Stimulated activated CD8-positive, alpha-beta memory T cell treated with anti-CD3 and anti-CD28 coated beads, Interleukin-12 subunit alpha, Interleukin-12 subunit beta, amount 100 ng/mL, for 1 hour (primary cell): Measurements from ENCODE around the gene TGFBR1.

Experiments
- DNase-seq: peaks from one replicate; pipeline ENCODE4 v3.0.0-alpha.2; 2020; ENCODE audit warnings: low read depth

The TGFBR1 gene

GRCh38 chr9:99137225-99137624, 32.3 kb downstream of the TGFBR1 start:
- no peak for DNase-seq

GRCh38 chr9:99137891-99138290, 33.0 kb downstream of the TGFBR1 start:
- DNase-seq, result no peak

- DNase-seq, result no peak
Observed at GRCh38 chr9:99138424-99139284, 33.7 kb downstream of the TGFBR1 start.

- no peak for DNase-seq
Observed at GRCh38 chr9:99139868-99140267, 35.0 kb downstream of the TGFBR1 start.

GRCh38 chr9:99140685-99141314, 35.9 kb downstream of the TGFBR1 start:
- DNase-seq, result peak; percentile 20

GRCh38 chr9:99141849-99142248, 36.9 kb downstream of the TGFBR1 start:
- no peak for DNase-seq

GRCh38 chr9:99142275-99142674, 37.4 kb downstream of the TGFBR1 start:
- no peak for DNase-seq

GRCh38 chr9:99143655-99144054, 38.7 kb downstream of the TGFBR1 start:
- no peak for DNase-seq

GRCh38 chr9:99144966-99145365, 40.1 kb downstream of the TGFBR1 start:
- DNase-seq, result no peak

GRCh38 chr9:99146574-99146973, 41.7 kb downstream of the TGFBR1 start:
- no peak for DNase-seq

GRCh38 chr9:99147177-99147576, 42.3 kb downstream of the TGFBR1 start:
- no peak for DNase-seq

- DNase-seq, result no peak
Observed at GRCh38 chr9:99150451-99151171, 45.7 kb downstream of the TGFBR1 start.

- no peak for DNase-seq
Observed at GRCh38 chr9:99154356-99154755, 49.4 kb downstream of the TGFBR1 start.

- no peak for DNase-seq
Observed at GRCh38 chr9:99155736-99156135, 50.8 kb downstream of the TGFBR1 start.

GRCh38 chr9:99158629-99159028, 53.7 kb downstream of the TGFBR1 start:
- no peak for DNase-seq

- no peak for DNase-seq
Observed at GRCh38 chr9:99160173-99160572, 55.3 kb downstream of the TGFBR1 start.

- DNase-seq, result no peak
Observed at GRCh38 chr9:99162759-99163364, 57.9 kb downstream of the TGFBR1 start.

GRCh38 chr9:99166149-99166548, 61.2 kb downstream of the TGFBR1 start:
- no peak for DNase-seq

GRCh38 chr9:99167119-99167518, 62.2 kb downstream of the TGFBR1 start:
- no peak for DNase-seq

GRCh38 chr9:99167694-99168093, 62.8 kb downstream of the TGFBR1 start:
- no peak for DNase-seq

- DNase-seq, result no peak
Observed at GRCh38 chr9:99169086-99169485, 64.2 kb downstream of the TGFBR1 start.

GRCh38 chr9:99169982-99170761, 65.3 kb downstream of the TGFBR1 start:
- DNase-seq, result no peak
